ENCODE data around the gene KRTAP4-4.

DNA sequence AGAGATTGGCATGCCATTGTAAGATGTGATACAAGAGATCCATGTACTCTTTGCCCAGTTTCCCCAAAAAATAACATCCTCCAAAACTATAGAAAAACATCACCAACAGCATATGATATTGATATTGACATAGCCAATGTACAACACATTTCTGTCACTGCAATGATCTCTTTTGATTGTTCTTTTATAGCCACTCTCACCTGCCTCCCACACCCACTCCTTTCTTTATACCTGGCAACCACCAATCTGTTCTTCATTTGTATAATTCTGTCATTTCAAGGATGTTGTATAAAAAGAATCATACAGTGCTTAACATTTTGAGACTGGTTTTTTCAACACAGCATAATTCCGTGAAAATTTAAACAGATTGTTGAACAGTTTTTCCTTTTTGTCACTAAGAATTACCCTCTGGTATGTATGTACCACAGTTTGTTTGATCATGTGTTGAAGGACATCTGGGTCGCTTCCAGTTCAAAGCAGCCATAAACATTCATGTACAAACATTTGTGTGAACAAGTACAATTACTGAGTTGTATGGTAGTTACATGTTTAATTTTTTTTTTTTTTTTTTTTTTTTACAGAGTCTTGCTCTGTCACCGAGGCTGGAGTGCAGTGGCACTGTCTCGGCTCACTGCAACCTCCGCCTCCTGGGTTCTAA, 39.0 kb upstream of the KRTAP4-4 start:
- TF ChIP-seq POLR2AphosphoS5 (IDR thresholded peaks at IDR 0.05; ENCODE audit: insufficient read depth in 1 of 2, low read depth in 1 of 2) (no peak), POLR2A (IDR thresholded peaks at IDR 0.05) (no peak)
- TF ChIP-seq, protein P1, sequence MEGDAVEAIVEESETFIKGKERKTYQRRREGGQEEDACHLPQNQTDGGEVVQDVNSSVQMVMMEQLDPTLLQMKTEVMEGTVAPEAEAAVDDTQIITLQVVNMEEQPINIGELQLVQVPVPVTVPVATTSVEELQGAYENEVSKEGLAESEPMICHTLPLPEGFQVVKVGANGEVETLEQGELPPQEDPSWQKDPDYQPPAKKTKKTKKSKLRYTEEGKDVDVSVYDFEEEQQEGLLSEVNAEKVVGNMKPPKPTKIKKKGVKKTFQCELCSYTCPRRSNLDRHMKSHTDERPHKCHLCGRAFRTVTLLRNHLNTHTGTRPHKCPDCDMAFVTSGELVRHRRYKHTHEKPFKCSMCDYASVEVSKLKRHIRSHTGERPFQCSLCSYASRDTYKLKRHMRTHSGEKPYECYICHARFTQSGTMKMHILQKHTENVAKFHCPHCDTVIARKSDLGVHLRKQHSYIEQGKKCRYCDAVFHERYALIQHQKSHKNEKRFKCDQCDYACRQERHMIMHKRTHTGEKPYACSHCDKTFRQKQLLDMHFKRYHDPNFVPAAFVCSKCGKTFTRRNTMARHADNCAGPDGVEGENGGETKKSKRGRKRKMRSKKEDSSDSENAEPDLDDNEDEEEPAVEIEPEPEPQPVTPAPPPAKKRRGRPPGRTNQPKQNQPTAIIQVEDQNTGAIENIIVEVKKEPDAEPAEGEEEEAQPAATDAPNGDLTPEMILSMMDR (IDR thresholded peaks at IDR 0.05): no peak
